B cell (primary cell): ENCODE results near the gene PRDX3. TPM values are rescaled to one million over a fixed set of nuclear protein-coding genes. Genes with fewer than 3 reads are reported as not detected.
A peak's percentile ranks its signal among the peaks of the same experiment; 100 is the strongest.

Experiments used
- ATAC-seq: fragments of 200-7000 bp; cut with Tn5 transposase; one replicate; pipeline ENCODE4 v1.10.0; 2021; ENCODE audit warnings: low read depth, mild to moderate bottlenecking, moderate number of reproducible peaks, moderate library complexity
- CTCF ChIA-PET: fragments of 350-600 bp; sonication (Branson Sonifier 250); formaldehyde crosslinking; loops from one replicate; lab custom pipeline; 2021; ENCODE audit warnings: antibody characterized with exemption, inconsistent platforms; lab: Charles Lee
- POLR2A ChIA-PET: fragments of 350-600 bp; sonication (Branson Sonifier 250); formaldehyde crosslinking; loops from one replicate; lab custom pipeline; 2021; ENCODE audit warnings: antibody characterized with exemption; lab: Charles Lee
- DNase-seq: peaks from one replicate; pipeline ENCODE4 v3.0.0; 2013
- H2AFZ ChIP-seq: 2 replicates; pipeline ENCODE4 v1.6.1; 2012; ENCODE audit warnings: mild to moderate bottlenecking, low read depth, low read length; ENCODE audit not compliant: insufficient read depth, poor library complexity, severe bottlenecking
- H3K27ac ChIP-seq, 2 donors: 1 replicate in 1 of 2; 2 replicates in 1 of 2; pipeline ENCODE4 v1.5.1; 2012 to 2013; ENCODE audit warnings: low read length in 2 of 2, mild to moderate bottlenecking in 2 of 2, moderate library complexity in 1 of 2
- H3K27me3 ChIP-seq, 4 experiments: fragments of 200-600 bp in 1 of 4; sonication (generic) in 1 of 4; replicated peaks in 1 of 4; 1 replicate in 2 of 4; 2 replicates in 2 of 4; pipeline versions ENCODE4 v1.6.1 to v1.7.0; 2013 to 2016; ENCODE audit warnings: low read length in 3 of 4, mild to moderate bottlenecking in 2 of 4, mixed read lengths in 1 of 4, moderate library complexity in 1 of 4; ENCODE audit not compliant: insufficient read depth in 4 of 4, control insufficient read depth in 3 of 4; ENCODE audit errors: control extremely low read depth in 1 of 4
- H3K36me3 ChIP-seq, 2 experiments: replicated peaks in 1 of 2; 1 replicate in 1 of 2; 2 replicates in 1 of 2; pipeline versions ENCODE4 v1.6.1 to v1.7.1; 2013; ENCODE audit warnings: low read length in 1 of 2; ENCODE audit not compliant: insufficient read depth in 2 of 2, control insufficient read depth in 1 of 2; ENCODE audit errors: control extremely low read depth in 1 of 2, extremely low read depth in 1 of 2
- H3K4me1 ChIP-seq, 2 donors: fragments of 200-600 bp in 1 of 2; sonication (generic) in 1 of 2; 1 replicate in 1 of 2; 2 replicates in 1 of 2; pipeline versions ENCODE4 v1.5.1 to v1.6.1; 2013 to 2017; ENCODE audit warnings: low read length in 2 of 2; ENCODE audit not compliant: control insufficient read depth in 2 of 2, insufficient read depth in 2 of 2
- H3K4me2 ChIP-seq: replicated peaks from 2 replicates; pipeline ENCODE3; 2012; ENCODE audit warnings: mild to moderate bottlenecking, low read depth, low read length; ENCODE audit not compliant: poor library complexity, severe bottlenecking
- H3K4me3 ChIP-seq, 5 experiments: fragments of 200-600 bp in 1 of 5; sonication (generic) in 1 of 5; 1 replicate in 3 of 5; 2 replicates in 2 of 5; pipeline versions ENCODE4 v1.5.1 to v1.7.0; 2011 to 2016; ENCODE audit warnings: low read length in 4 of 5, mild to moderate bottlenecking in 4 of 5, low read depth in 2 of 5, control low read depth in 1 of 5, moderate library complexity in 1 of 5; ENCODE audit not compliant: insufficient read depth in 1 of 5; ENCODE audit errors: control extremely low read depth in 1 of 5, extremely low read depth in 1 of 5
- H3K79me2 ChIP-seq: fragments of 200-600 bp; sonication (generic); one replicate; pipeline ENCODE4 v1.6.0; 2016; ENCODE audit warnings: low read length; ENCODE audit not compliant: control insufficient read depth, insufficient read depth
- H3K9ac ChIP-seq: fragments of 200-600 bp; sonication (generic); 2 replicates; pipeline ENCODE4 v1.6.1; 2017; ENCODE audit warnings: mild to moderate bottlenecking, low read length, moderate library complexity
- H3K9me3 ChIP-seq, 3 donors: one replicate each; pipeline versions ENCODE4 v1.6.1 to v1.7.1; 2013; ENCODE audit warnings: low read length in 2 of 3; ENCODE audit not compliant: control insufficient read depth in 2 of 3, insufficient read depth in 1 of 3; ENCODE audit errors: control extremely low read depth in 1 of 3
- H4K20me1 ChIP-seq: 2 replicates; pipeline ENCODE4 v1.6.0; 2012; ENCODE audit warnings: mild to moderate bottlenecking, low read length; ENCODE audit not compliant: insufficient read depth, control insufficient read depth, poor library complexity, severe bottlenecking
- H3K27ac Mint-ChIP-seq: one replicate; pipeline ENCODE4 v1.8.0; 2021; ENCODE audit warnings: mixed read lengths
- H3K27me3 Mint-ChIP-seq: one replicate; pipeline ENCODE4 v1.8.0; 2021; ENCODE audit warnings: mixed read lengths
- H3K4me1 Mint-ChIP-seq: one replicate; pipeline ENCODE4 v1.8.0; 2021; ENCODE audit warnings: mixed read lengths
- H3K4me3 Mint-ChIP-seq: one replicate; pipeline ENCODE4 v1.8.0; 2021; ENCODE audit warnings: mixed read lengths
- H3K9me3 Mint-ChIP-seq: one replicate; pipeline ENCODE4 v1.8.0; 2022; ENCODE audit warnings: mixed read lengths; ENCODE audit not compliant: insufficient read depth
- CTCF ChIP-seq: fragments of 200-600 bp; IDR thresholded peaks from one replicate; pipeline ENCODE4 v1.8.0; 2022; ENCODE audit warnings: antibody characterized with exemption, mild to moderate bottlenecking
- EZH2 ChIP-seq: IDR thresholded peaks from 2 replicates; pipeline ENCODE4 v1.6.1; 2012; ENCODE audit warnings: borderline replicate concordance, low read depth, mild to moderate bottlenecking, moderate library complexity, low read length; ENCODE audit not compliant: insufficient read depth, poor library complexity, severe bottlenecking
- WGBS: methylation state at CpG from one replicate; pipeline ENCODE4 v1.1.5; 2013; ENCODE audit warnings: missing lambda C conversion rate; ENCODE audit not compliant: insufficient coverage; 5-methylcytosine and 5-hydroxymethylcytosine counted together
- intact Hi-C: fragments of 100-400 bp; cut with micrococcal nuclease; formaldehyde crosslinking; loops from one replicate; pipeline ENCODE4 v1.10.0; 2022
- polyA plus RNA-seq: library from polyadenylated mRNA; depleted of rRNA; stranded (reverse); fragments of >200 nt; gene quantifications from 2 replicates; pipeline ENCODE4 v1.2.3, GENCODE V29; 2012
- total RNA-seq, 2 donors: library from RNA; stranded (reverse); fragments of 120-200 nt in 1 of 2; gene quantifications; 1 replicate in 1 of 2; 2 replicates in 1 of 2; pipeline versions ENCODE4 v1.2.3 to v1.2.4, GENCODE V29; 2013 to 2022

PRDX3 gene
- total and polyA plus RNA-seq, 2 donors (not counting 1 experiment from before 2014, with no cell fraction given) = 18.0 to 36.3 TPM

- WGBS = under 1% methylated on average over 89 of the region's 90 CpGs
- POLR2A ChIA-PET = interaction anchor here (0.6 to 1.0 kb wide), 4 partner anchors 62 to 447 kb away, joined by 3 to 5 read pairs (median 4); partner anchors contain the start of gene DENND10
These were observed 13.2 kb downstream of the PRDX3 start, which contains the start of gene SFXN4 for GRCh38 chr10:119165171-119166117. Gene SFXN4, minus strand, starts transcription at chr10:119165714. Its CDS starts 67 bp downstream, at chr10:119165647.

More at GRCh38 chr10:119165171-119166117, 13.2 kb downstream of the PRDX3 start, which contains the start of gene SFXN4:
- Histone ChIP-seq H3K9ac (peak within 1 kb of the TSS; percentile 93), H4K20me1 (no peaks in the 10 kb centered on the region), H3K27ac (peak within 1 kb of the TSS; percentile 72 to 80), H3K79me2 (no peaks in the 10 kb centered on the region), H2AFZ (peak within 1 kb of the TSS; percentile 98), H3K4me1 (peaks cover 7 to 19% of the 10 kb centered on the region in 2 donors), H3K36me3 (peaks cover 5 to 25% of the 10 kb centered on the region in 2 experiments), H3K27me3 (no peaks in the 10 kb centered on the region), H3K4me3 (peak within 1 kb of the TSS; percentile 46 to 86 (median 79)), H3K4me2 (peak within 1 kb of the TSS; percentile 90), H3K9me3 (no peaks in the 10 kb centered on the region)
- Mint-ChIP-seq H3K4me3 (peak within 1 kb of the TSS; percentile 96), H3K27me3 (no peaks in the 10 kb centered on the region), H3K9me3 (no peaks in the 10 kb centered on the region), H3K27ac (peak within 1 kb of the TSS; percentile 93), H3K4me1 (peaks cover 20% of the 10 kb centered on the region)
- peak; percentile 92 for ATAC-seq
- no peak for TF ChIP-seq EZH2
- no peak for TF ChIP-seq CTCF
- peak; percentile 89 for DNase-seq
- CTCF ChIA-PET = interaction anchor here (1.4 to 1.6 kb wide), 3 partner anchors 33 to 324 kb away, joined by 4 to 6 read pairs (median 5); no protein-coding TSS in a partner anchor
- intact Hi-C loops = loop anchor here (1.0 to 5.0 kb wide), 7 partner anchors 13 to 432 kb away; partner anchors contain the start of genes CACUL1, DENND10, EIF3A and GRK5
